Measurements from ENCODE around the gene SF3B2. TPM values are rescaled to one million over a fixed set of nuclear protein-coding genes. Genes with fewer than 3 reads are reported as not detected.

The SF3B2 gene
- total and polyA plus RNA-seq, 2 donors (not counting 3 experiments of a cell fraction or from before 2014, with no cell fraction given) = 99.4 to 196 TPM

DNA sequence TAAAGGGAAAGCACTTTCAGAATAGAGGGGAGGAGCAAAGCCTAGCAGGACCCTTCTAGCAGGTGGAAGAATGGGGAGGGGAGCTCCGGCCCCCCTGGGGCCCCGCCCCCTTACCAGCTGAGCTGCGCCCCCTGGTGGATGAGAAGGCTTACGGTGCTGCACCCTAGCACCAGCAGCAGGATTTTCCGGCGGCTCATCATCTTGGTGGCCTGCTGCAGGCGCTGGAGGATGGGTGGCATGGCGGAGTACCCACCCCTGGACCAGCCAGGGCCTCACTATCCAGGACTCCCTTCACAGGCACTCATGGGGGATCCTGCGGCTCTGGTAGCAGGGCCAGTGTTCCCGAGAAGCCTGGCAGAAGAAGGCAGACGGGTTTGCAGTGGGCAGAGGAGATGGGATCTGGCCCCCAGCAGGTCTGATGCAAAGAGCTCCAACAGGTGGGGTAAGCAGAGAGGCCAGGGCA lies 7.0 kb upstream of the SF3B2 start:
- no peak overlapping the region for H3K9ac ChIP-seq (replicated peaks; ENCODE audit: extremely low read depth, insufficient read depth, low read length)
- H3K9me3 ChIP-seq (replicated peaks; ENCODE audit: control insufficient read depth, insufficient read depth, low read length) = no peaks in the 10 kb centered on the region
- H2AFZ ChIP-seq (ENCODE audit: low read depth, low read length) = no peak overlapping the region
- dilution Hi-C loops (cut with MboI; ENCODE audit: extremely low pct_ligation_motif_present, low sequenced_read_pairs) (no loop called here), intact Hi-C loops (cut with micrococcal nuclease) (loop anchor here (1.0 to 2.0 kb wide), 3 partner anchors 23 to 56 kb away; partner anchors contain the start of genes BANF1 and EIF1AD)
- POLR2A ChIA-PET = no interaction called here
- H3K9me1 ChIP-seq (replicated peaks; ENCODE audit: control insufficient read depth, extremely low read depth, insufficient read depth, low read length) = no peaks in the 10 kb centered on the region
- H3K27me3 ChIP-seq (ENCODE audit: control insufficient read depth in 2 of 2, insufficient read depth in 2 of 2, low read length in 2 of 2) = peaks cover 2 to 3% of the 10 kb centered on the region in 2 experiments
- H3K27ac ChIP-seq (ENCODE audit: insufficient read depth, low read depth, low read length) = no peak overlapping the region
- no peak overlapping the region for H3K4me2 ChIP-seq (ENCODE audit: insufficient read depth, low read length)
- no TSS peak for BruUV-seq (replicated peaks)
- DNase-seq (ENCODE audit: low read depth, low spot score) = peak; percentile 69
- H4K20me1 ChIP-seq (replicated peaks; ENCODE audit: control insufficient read depth, extremely low read depth, insufficient read depth, low read length) = no peaks in the 10 kb centered on the region
- CTCF ChIA-PET = interaction anchor here (0.6 to 2.9 kb wide), 35 partner anchors 9 to 339 kb away, joined by 3 to 31 read pairs (median 5); partner anchors contain the start of genes BANF1, CATSPER1, CST6 and FIBP
- TF ChIP-seq, protein P1, sequence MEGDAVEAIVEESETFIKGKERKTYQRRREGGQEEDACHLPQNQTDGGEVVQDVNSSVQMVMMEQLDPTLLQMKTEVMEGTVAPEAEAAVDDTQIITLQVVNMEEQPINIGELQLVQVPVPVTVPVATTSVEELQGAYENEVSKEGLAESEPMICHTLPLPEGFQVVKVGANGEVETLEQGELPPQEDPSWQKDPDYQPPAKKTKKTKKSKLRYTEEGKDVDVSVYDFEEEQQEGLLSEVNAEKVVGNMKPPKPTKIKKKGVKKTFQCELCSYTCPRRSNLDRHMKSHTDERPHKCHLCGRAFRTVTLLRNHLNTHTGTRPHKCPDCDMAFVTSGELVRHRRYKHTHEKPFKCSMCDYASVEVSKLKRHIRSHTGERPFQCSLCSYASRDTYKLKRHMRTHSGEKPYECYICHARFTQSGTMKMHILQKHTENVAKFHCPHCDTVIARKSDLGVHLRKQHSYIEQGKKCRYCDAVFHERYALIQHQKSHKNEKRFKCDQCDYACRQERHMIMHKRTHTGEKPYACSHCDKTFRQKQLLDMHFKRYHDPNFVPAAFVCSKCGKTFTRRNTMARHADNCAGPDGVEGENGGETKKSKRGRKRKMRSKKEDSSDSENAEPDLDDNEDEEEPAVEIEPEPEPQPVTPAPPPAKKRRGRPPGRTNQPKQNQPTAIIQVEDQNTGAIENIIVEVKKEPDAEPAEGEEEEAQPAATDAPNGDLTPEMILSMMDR (IDR thresholded peaks at IDR 0.05; ENCODE audit: extremely low read depth in 1 of 2, insufficient read depth in 1 of 2, low read depth in 1 of 2, low read length in 2 of 2) = peak; percentile 91 to 98
- TF ChIP-seq POLR2AphosphoS5 (IDR thresholded peaks at IDR 0.05; ENCODE audit: insufficient read depth, low read depth, low read length) = no peak
- H3K4me3 ChIP-seq (replicated peaks in 1 of 3; ENCODE audit: insufficient read depth in 1 of 3, low read depth in 1 of 3, low read length in 3 of 3) = no peak overlapping the region
- no peaks in the 10 kb centered on the region for H3K36me3 ChIP-seq (ENCODE audit: control insufficient read depth in 2 of 2, extremely low read depth in 1 of 2, insufficient read depth in 2 of 2, low read length in 2 of 2)
- H3K4me1 ChIP-seq (ENCODE audit: control insufficient read depth, extremely low read depth, insufficient read depth, low read length) = no peaks in the 10 kb centered on the region
- no peaks in the 10 kb centered on the region for H3K79me2 ChIP-seq (ENCODE audit: control insufficient read depth, insufficient read depth, low read length)
- peak; percentile 81 for FAIRE-seq

DNA sequence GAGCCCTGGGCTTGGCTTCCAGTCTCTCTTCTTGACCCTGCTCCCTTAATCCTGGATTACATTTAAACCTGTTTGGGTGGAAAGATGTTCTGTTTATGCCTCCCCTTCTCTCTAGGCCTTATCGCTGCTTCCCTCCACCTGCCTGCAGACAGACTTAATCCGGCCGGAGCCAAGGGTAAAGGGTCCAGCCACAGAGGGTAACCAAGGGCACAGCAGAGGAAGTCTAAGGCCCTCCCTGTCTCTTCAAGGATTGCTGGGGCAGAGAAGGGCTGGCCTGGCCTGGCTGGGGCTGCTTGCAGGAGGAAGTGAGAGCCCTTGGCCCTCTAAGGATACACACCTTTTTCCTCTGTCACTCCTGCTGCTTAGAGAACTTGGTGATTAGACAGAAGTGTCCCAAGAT lies 5.3 kb upstream of the SF3B2 start:
- H2AFZ ChIP-seq (ENCODE audit: low read depth, low read length) = no peak overlapping the region
- ChIA-PET CTCF (interaction anchor here (2.7 kb wide), 1 partner anchor 11 kb away, joined by 18 read pairs; no protein-coding TSS in a partner anchor), POLR2A (no interaction called here)
- H3K27me3 ChIP-seq (ENCODE audit: control insufficient read depth in 2 of 2, insufficient read depth in 2 of 2, low read length in 2 of 2) = peaks cover 2 to 3% of the 10 kb centered on the region in 2 experiments
- no peaks in the 10 kb centered on the region for H3K9me1 ChIP-seq (replicated peaks; ENCODE audit: control insufficient read depth, extremely low read depth, insufficient read depth, low read length)
- no peak for DNase-seq (ENCODE audit: low read depth, low spot score)
- no peak for TF ChIP-seq POLR2AphosphoS5 (IDR thresholded peaks at IDR 0.05; ENCODE audit: insufficient read depth, low read depth, low read length)
- no peak for TF ChIP-seq POLR2A (IDR thresholded peaks at IDR 0.05; ENCODE audit: low read depth, low read length)
- no peak for TF ChIP-seq JUN (IDR thresholded peaks at IDR 0.05; ENCODE audit: borderline replicate concordance, insufficient read depth, insufficient read length, low read depth)
- no peak for TF ChIP-seq GATA2 (IDR thresholded peaks at IDR 0.05; ENCODE audit: insufficient read depth, insufficient read length, low read depth, low read length)
- no peak for TF ChIP-seq MYC (IDR thresholded peaks at IDR 0.05; ENCODE audit: low read depth, low read length)
- no peak for TF ChIP-seq EZH2 (IDR thresholded peaks at IDR 0.05; ENCODE audit: borderline replicate concordance, low read depth, low read length, severe bottlenecking)
- no peak for TF ChIP-seq FOS (IDR thresholded peaks at IDR 0.05; ENCODE audit: borderline replicate concordance, insufficient read depth, low read length)
- TF ChIP-seq, protein P1 (IDR thresholded peaks at IDR 0.05; ENCODE audit: extremely low read depth in 1 of 2, insufficient read depth in 1 of 2, low read depth in 1 of 2, low read length in 2 of 2) = no peak
- TF ChIP-seq MAX (IDR thresholded peaks at IDR 0.05; ENCODE audit: insufficient read depth, insufficient read length) = no peak
- H3K9me3 ChIP-seq (replicated peaks; ENCODE audit: control insufficient read depth, insufficient read depth, low read length) = no peaks in the 10 kb centered on the region
- no peak overlapping the region for H3K9ac ChIP-seq (replicated peaks; ENCODE audit: extremely low read depth, insufficient read depth, low read length)
- H3K4me1 ChIP-seq (ENCODE audit: control insufficient read depth, extremely low read depth, insufficient read depth, low read length) = peaks cover 7% of the 10 kb centered on the region
- dilution Hi-C loops (cut with MboI; ENCODE audit: extremely low pct_ligation_motif_present, low sequenced_read_pairs) (no loop called here), intact Hi-C loops (cut with micrococcal nuclease) (no loop called here)
- no peak overlapping the region for H3K27ac ChIP-seq (ENCODE audit: insufficient read depth, low read depth, low read length)
- no peaks in the 10 kb centered on the region for H3K79me2 ChIP-seq (ENCODE audit: control insufficient read depth, insufficient read depth, low read length)
- FAIRE-seq = no peak
- no peaks in the 10 kb centered on the region for H3K36me3 ChIP-seq (ENCODE audit: control insufficient read depth in 2 of 2, extremely low read depth in 1 of 2, insufficient read depth in 2 of 2, low read length in 2 of 2)
- H3K4me2 ChIP-seq (ENCODE audit: insufficient read depth, low read length) = no peak overlapping the region
- BruUV-seq (replicated peaks) = no TSS peak
- no peaks in the 10 kb centered on the region for H4K20me1 ChIP-seq (replicated peaks; ENCODE audit: control insufficient read depth, extremely low read depth, insufficient read depth, low read length)
- no peak overlapping the region for H3K4me3 ChIP-seq (replicated peaks in 1 of 3; ENCODE audit: insufficient read depth in 1 of 3, low read depth in 1 of 3, low read length in 3 of 3)

All from endothelial cell of umbilical vein (primary cell).